Measurements from ENCODE around the gene STAMBP. TPM values are rescaled to one million over a fixed set of nuclear protein-coding genes. Genes with fewer than 3 reads are reported as not detected.
"Not testable (repeated sequence)": the region's sequence is repeated elsewhere in the genome, so short reads cannot be mapped to it uniquely, and the experiment has no call there.

STAMBP gene
- total RNA-seq, 1 donor from 2014 or later = 27.7 TPM

DNA sequence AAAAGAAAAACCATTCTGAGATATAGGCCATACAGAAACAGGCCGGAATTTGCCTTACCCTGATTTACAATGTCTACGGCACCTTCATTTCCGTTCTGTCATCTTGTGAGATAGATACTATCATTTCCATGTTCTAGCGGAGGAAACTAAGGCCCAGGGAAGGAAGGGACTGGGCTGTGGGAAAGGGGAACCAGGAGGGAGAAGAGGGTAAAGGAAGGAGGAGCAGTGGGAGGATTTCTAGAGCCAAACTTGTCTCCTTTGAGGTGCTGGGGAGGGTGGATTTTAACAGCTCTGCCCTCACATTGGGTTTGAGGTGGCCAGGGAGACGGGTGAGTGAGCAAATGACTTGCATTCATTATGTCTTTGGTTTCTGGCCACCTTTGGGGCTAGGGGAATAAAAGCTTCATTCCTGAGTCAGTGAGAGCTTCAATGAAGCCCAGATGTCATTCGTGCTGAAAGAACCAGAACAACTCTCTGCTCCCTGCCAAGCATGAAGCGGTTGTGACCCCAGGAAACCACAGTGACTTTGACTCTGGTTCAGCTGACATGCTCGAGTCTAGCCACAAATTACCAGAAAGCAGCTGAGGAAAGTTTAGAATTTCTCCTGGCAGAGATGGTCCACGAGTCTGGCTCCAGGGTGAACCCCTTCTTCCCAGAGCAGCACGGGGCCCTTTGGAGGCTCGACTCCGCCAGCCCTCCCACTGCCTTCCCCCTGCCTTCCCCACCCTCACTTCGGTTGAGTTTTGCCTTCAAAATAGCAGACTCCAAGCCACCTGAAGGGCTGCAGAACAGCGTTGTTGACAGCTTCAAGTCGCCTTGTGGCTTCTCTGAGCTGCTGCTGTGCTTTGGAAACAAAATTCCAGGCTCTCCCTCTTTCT lies 67.8 kb downstream of the STAMBP start:
- no peak for DNase-seq
- intact Hi-C loops (cut with DNase I) = no loop called here
- ATAC-seq (ENCODE audit: poor library complexity) = no peak

DNA sequence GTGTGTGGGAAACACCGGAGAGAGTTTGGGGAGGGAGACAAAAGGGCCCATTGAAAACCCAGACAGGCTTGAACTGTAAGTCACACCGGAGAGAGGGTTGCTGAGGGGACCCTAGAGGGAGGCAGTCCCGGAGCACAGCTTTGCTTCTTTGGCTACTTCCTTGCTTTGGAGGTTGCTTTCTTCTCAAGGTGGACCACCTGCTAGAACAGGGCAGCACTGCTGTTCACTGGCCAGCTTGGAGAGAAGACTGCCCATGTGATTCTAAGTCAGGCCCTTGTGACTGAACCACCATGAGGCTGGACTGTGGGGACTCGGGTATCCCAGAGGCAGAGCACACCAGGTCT lies 68.5 kb downstream of the STAMBP start:
- DNase-seq (no peak), ATAC-seq (ENCODE audit: poor library complexity) (no peak)
- intact Hi-C loops (cut with DNase I) = no loop called here

DNA sequence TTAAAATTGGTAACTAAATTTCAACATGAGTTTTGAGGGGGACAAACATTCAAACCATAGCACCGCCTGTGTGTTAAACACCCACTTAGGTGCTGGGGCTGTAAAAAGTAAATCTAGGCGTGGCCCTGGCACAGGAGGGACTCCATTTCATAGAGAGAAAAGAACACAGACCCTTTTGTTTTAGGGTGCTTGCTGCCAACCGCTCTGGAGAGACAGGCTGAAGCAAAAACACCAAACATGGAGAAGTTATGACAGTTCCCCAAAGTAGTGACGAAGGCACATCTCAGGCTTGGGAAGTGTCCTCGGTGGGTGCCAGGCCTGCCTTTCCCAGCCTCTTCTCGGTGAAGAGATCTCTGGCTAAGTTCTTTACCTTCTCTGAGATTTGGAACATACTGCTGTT lies 69.2 kb downstream of the STAMBP start:
- intact Hi-C loops (cut with DNase I) = no loop called here
- DNase-seq = no peak
- ATAC-seq (ENCODE audit: poor library complexity) = no peak

DNA sequence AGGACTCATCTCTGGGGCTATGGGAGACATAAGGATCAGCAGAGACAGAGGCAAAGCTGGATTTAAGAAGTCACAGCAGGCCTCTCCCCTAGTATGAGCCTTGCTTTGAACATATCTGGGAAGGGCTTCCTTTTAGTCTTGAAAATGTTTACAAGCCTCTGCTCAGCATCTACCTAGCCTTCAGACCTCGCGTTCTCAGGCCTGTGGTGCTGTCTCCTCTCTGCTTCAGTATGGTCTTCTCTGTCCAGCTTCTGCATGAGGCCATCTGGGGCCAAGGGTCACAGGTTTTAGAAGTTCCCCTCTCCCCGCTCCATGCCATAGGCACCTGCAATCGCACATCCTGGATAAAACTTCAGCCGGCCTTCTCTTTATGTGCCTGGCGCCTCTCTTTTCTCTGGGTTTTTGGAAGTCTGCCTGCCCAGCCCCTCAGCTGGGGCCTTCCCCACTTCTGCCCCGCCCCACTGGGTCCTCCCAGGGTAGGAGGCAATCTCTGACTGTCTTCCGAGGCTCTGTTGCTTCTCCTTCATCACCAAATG lies 71.1 kb downstream of the STAMBP start:
- no peak for ATAC-seq (ENCODE audit: poor library complexity)
- intact Hi-C loops (cut with DNase I) = no loop called here
- DNase-seq = no peak

DNA sequence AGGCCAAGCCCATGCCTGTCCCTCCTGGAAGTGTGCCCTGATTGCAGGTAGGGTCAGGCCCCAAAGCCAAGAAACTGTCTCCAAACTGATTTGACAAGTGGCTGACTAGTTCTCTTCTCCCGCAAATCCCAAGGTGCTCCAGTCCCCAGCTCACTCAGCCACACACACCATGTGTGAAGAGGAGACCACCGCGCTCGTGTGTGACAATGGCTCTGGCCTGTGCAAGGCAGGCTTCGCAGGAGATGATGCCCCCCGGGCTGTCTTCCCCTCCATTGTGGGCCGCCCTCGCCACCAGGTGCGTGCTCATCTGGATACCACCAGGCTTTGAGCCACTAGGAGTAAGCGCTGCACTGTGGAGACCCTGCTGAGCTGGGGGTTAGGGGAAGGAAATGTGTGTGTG lies 72.4 kb downstream of the STAMBP start:
- no peak for ATAC-seq (ENCODE audit: poor library complexity)
- intact Hi-C loops (cut with DNase I) = no loop called here
- DNase-seq = no peak

DNA sequence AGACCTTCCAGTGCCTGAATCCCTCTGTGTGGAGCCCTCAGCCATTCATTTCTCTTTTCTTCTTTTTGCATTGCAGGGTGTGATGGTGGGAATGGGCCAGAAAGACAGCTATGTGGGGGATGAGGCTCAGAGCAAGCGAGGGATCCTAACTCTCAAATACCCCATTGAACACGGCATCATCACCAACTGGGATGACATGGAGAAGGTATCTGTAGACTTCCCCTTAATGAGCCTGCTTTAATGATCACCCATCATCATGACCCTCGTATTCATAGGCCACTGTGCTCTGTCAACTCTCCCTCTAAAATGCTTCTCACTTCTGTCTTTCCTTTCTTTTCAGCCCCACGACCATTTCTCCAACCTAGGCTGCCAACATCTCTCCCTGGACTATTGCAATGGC lies 73.5 kb downstream of the STAMBP start:
- ATAC-seq (ENCODE audit: poor library complexity) (no peak), DNase-seq (no peak)
- intact Hi-C loops (cut with DNase I) = no loop called here

DNA sequence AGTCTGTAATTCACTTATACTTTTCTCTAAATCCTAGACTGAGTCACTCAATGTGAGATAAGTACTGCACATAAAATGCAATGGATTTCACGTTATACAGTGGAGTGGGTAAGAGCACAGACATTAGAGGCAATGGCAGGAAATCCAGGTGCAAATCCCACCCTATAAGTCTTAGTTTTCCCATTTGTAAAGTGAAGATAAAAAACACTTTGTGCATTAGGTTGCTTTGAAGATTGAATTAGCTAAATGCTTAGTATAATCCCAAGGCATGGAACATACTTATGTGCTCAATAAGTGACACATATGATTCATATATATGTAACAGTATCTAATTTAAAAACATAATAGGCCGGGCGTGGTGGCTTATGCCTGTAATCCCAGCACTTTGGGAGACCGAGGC lies 74.6 kb downstream of the STAMBP start:
- intact Hi-C loops (cut with DNase I) = no loop called here
- DNase-seq (no peak), ATAC-seq (ENCODE audit: poor library complexity) (no peak)

DNA sequence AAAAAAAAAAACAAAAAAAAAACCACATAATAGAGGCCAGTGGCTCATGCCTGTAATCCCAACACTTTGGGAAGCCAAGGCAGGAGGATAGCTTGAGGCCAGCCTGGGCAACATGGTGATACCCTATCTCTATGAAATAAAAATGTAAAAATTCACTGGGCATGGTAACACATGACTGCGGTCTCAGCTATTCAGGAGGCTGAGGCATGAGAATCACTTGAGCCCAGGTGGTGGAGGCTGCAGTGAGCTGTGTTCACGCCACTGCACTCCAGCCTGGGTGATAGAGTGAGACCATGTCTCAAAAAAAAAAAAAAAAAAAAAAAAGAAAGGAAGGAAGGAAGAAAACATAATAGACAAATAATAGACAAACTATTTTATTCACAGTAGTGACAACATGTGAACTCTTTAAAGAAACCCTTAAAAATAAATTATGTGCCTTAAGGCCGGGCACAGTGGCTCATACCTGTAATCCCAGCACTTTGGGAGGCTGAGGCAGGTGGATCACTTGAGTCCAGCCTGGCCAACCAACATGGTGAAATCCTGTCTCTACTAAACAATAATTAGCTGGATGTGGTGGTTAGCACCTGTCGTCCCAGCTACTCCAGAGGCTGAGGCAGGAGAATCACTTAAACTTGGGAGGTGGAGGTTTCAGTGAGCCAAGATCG lies 75.3 kb downstream of the STAMBP start:
- intact Hi-C loops (cut with DNase I); ATAC-seq (ENCODE audit: poor library complexity); DNase-seq: not testable (repeated sequence)

DNA sequence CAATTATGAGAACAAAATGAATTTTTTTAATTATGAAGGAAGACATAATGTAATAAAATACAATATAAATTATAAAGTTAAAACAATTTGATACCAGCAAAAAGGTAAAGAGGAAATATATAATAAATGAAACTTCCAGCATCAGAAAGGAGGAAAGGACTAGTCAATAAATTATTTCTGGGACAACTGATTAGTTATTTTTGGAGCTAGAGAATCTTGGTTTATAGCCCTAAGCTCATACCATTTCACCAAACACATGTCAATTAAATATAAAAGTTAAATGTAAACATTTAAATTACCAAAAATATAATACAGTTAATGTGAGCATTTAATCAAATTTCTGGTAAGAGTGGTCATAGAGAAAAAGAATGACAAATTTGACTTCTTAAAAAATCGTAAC lies 76.2 kb downstream of the STAMBP start:
- ATAC-seq (ENCODE audit: poor library complexity) (no peak), DNase-seq (no peak)
- intact Hi-C loops (cut with DNase I) = no loop called here

DNA sequence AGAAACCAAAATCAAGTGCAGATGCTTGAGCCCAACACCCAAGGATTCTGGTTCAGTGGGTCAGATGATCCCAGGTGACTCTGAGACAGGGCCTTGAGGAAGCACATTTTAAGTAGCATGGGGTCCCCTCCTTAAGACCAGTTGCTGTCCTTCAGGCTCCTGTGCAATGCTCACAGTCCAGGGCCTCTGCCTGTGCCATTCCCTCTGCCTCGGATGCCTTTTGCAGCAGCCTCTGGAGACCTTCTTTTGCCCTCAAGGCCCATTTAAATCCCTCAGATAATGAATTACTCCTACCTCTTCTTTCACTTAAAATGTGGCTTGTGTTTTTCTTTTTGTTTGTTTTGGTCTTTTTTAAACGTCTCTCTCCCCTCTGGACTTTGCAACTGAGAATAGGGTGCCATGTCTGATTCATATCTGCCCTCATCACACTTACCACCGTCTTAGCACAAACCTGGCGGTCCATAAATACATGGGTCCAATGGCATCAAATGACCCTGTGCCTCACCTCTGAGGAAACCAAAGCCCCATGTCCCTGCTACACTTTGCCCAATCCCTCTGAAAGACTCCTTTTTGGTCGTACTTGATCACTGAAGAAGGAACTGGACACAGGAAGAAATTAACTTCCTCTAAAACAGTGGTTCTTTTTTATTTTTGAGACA lies 78.2 kb downstream of the STAMBP start:
- DNase-seq = no peak
- no peak for ATAC-seq (ENCODE audit: poor library complexity)
- intact Hi-C loops (cut with DNase I) = no loop called here

DNA sequence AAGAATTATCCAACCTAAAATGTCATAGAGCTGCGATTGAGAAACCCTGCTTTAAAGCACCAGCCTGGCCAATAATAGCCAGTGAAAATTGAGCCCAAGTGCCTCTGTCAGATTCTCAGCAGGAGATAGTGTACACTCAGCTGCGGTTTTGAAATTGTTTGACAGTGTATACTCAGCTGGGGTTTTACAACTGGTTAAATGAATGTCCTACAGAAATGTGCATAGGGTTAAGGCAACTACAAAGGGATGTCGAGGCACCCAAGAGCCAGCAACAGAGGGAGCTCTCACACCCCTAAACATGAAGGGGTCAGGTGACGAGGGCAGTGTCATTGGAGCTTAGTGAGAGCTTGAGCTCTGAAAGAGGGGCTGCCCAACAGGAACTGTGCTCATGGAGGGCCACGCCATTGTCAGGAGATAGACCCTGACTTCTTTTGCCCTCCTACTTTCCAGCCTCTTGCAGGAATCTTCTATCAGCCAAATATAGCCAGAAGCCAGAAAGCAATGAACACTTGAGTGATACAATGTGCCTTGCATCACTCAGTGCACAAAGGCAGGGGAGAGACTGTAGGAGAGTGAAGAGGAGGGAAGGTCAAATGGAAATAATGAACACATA lies 79.2 kb downstream of the STAMBP start:
- intact Hi-C loops (cut with DNase I) = no loop called here
- ATAC-seq (ENCODE audit: poor library complexity) = peak; percentile 48
- DNase-seq = no peak

DNA sequence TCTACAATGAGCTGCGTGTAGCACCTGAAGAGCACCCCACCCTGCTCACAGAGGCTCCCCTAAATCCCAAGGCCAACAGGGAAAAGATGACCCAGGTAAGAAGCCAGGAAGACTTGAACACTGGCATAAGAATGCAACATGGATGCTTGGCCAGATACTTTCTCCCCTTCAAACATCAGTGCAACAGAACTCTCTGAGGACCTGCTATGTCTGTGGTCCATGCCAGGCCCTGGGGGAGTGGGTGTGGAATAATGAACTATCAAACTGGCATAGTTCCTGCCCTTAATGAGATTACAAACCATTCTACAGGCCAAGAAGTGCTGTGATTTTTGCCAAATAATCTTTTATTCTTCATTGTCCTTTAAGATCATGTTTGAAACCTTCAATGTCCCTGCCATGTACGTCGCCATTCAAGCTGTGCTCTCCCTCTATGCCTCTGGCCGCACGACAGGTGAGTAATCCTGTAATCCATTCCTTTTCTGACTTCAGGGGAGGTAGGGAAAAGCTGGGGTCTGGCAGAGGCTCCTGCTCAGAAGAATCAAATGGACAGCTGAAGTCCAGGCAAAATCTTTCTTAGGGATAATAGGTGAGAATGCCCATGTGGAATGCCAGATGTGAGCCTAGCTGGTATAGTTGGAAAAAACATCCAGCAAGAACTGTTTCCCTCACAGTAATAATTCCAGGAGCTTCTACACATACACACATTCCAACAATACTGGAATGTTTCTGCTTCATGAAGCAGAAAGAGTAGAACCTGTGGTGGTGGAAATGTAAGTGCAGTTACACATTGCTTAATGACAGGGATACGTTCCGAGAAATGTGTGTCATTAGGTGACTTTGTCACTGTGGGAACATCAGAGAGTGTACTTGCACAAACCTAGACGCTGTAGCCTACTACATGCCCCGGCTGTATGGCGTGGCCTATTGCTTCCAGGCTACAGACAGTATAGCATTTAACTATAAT lies 80.2 kb downstream of the STAMBP start:
- intact Hi-C loops (cut with DNase I) = no loop called here
- ATAC-seq (ENCODE audit: poor library complexity) (no peak), DNase-seq (no peak)

DNA sequence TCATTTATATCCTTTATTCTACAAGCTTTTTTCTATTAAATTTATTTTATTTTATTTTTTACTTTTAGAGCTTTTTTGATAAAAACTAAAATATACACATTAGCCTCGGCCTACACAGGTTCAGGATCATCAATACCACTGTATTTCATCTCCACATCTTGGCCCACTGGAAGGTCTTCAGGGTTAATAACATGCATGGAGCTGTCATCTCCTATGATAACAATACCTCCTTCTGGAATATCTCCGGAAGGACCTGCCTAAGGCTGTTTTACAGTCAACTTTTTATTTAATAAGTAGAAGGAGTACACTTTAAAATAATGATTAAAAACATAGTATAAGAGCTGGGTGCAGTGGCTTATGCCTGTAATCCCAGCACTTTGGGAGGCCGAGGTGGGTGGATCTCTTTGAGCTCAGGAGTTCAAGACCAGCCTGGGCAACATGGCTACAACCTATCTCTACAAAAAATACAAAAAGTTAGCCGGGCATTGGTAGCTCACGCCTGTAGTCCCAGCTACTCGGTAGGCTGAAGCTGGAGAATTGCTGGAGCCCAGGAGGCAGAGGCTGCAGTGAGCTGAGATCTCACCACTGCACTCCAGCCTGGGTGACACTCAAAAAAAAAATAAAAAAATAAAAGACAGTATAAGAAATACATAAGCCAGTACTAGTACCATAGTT lies 82.2 kb downstream of the STAMBP start:
- DNase-seq = no peak
- intact Hi-C loops (cut with DNase I) = no loop called here
- no peak for ATAC-seq (ENCODE audit: poor library complexity)

DNA sequence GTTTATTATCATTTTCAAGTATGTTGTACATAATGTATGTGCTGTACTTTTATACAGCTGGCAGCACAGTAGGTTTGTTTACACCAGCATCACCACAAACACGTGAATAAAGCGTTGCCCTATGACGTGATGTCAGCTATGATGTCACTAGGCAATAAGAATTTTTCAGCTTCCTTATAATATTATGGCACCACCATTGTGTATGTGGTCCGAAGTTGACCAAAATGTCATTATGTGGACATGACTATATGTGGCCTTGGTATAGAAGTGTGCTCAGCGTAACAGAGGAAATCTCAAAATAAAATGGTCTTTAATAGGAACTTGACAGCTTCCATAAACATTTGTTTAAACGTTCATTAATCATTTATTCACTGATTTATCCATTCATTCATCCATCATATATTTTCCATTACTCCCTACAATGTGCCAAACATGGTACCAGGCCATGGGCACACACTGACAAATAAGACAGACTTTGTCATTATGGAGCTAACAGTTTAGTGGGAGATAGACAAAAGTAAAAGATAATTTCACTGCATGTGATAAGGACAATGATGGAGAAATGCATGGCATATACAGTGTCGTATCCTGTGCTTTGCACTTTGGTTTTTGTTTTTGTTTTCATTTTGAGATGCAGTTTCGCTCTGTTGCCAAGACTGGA lies 82.9 kb downstream of the STAMBP start:
- ATAC-seq (ENCODE audit: poor library complexity) (no peak), DNase-seq (no peak)
- intact Hi-C loops (cut with DNase I) = no loop called here

DNA sequence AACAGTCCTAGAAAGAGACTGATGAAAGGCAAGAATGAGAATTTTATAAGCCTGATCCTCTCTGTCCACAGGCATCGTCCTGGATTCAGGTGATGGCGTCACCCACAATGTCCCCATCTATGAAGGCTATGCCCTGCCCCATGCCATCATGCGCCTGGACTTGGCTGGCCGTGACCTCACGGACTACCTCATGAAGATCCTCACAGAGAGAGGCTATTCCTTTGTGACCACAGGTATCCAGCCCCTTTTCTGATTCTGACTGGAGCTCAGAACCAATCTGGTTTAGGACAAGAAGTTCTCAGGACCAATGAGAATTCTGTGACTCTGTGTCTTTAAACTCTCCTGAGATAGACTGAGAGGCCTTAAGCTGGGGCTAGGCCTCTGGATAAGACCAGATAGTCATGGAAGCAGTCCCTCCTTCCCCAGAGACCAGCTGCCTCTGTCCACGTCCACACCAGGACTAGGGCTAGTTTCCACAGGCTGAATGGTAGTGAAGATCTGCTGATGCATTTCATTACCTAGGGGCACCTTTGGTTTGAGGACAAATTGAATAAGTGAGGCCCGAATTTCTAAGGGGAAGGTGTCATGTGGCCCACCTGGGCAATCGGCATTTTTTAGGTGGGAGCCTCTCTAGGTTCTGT lies 84.8 kb downstream of the STAMBP start:
- DNase-seq (no peak), ATAC-seq (ENCODE audit: poor library complexity) (no peak)
- intact Hi-C loops (cut with DNase I) = no loop called here

DNA sequence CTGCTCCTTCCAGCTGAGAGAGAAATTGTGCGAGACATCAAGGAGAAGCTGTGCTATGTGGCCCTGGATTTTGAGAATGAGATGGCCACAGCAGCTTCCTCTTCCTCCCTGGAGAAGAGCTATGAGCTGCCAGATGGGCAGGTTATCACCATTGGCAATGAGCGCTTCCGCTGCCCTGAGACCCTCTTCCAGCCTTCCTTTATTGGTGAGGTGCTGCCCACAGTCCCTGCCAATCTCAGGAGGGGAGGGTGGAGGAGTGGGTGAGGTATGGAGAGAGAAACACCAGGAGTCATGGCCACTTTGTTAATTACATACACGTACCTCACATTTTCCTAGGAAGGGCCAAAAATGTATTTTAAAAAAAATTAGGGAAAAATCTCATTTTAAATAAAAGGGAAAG lies 85.9 kb downstream of the STAMBP start:
- intact Hi-C loops (cut with DNase I) = no loop called here
- ATAC-seq (ENCODE audit: poor library complexity) (no peak), DNase-seq (no peak)
